GM12864 (cell line): ENCODE measurements around the gene AMT.

Experiments used
- DNase-seq: peaks from one replicate; pipeline ENCODE4 v3.0.0-alpha.2; 2011; ENCODE audit warnings: low read depth
- H3K4me3 ChIP-seq: 2 replicates; pipeline ENCODE4 v1.5.1; 2011; ENCODE audit warnings: mild to moderate bottlenecking, low read depth, low read length, control low read depth
- CTCF ChIP-seq: IDR thresholded peaks from 2 replicates; pipeline ENCODE4 v1.5.1; 2011; ENCODE audit warnings: low read depth, mild to moderate bottlenecking, moderate library complexity, low read length, control low read depth, inconsistent platforms; ENCODE audit errors: missing control alignments

AMT gene

GRCh38 chr3:49454898-49455681 is 32.8 kb upstream of the AMT start:
- H3K4me3 ChIP-seq: no peak overlapping the region
- TF ChIP-seq CTCF: no peak
- DNase-seq: no peak

- no peak for DNase-seq
- no peak overlapping the region for H3K4me3 ChIP-seq
- peak; percentile 31 for TF ChIP-seq CTCF
Observed at GRCh38 chr3:49454458-49454857, 32.2 kb upstream of the AMT start.

- no peak for TF ChIP-seq CTCF
- no peak for DNase-seq
- no peak overlapping the region for H3K4me3 ChIP-seq
Observed at GRCh38 chr3:49453621-49454020, 31.3 kb upstream of the AMT start.

GRCh38 chr3:49445391-49445790 is 23.1 kb upstream of the AMT start:
- no peak for TF ChIP-seq CTCF
- DNase-seq: no peak
- H3K4me3 ChIP-seq: no peak overlapping the region

- no peak for DNase-seq
- no peak for TF ChIP-seq CTCF
- no peak overlapping the region for H3K4me3 ChIP-seq
Observed at GRCh38 chr3:49434731-49435130, 12.5 kb upstream of the AMT start.

GRCh38 chr3:49428752-49429080 is 6.4 kb upstream of the AMT start:
- peak overlapping the region; percentile 57 for H3K4me3 ChIP-seq
- TF ChIP-seq CTCF: no peak
- no peak for DNase-seq

GRCh38 chr3:49427586-49427985 is 5.3 kb upstream of the AMT start:
- DNase-seq: no peak
- no peak overlapping the region for H3K4me3 ChIP-seq
- TF ChIP-seq CTCF: no peak
